Measurements from ENCODE around the gene ERMP1. TPM values are rescaled to one million over a fixed set of nuclear protein-coding genes. Genes with fewer than 3 reads are reported as not detected.
A peak's percentile ranks its signal among the peaks of the same experiment; 100 is the strongest.
"Not testable (repeated sequence)": the region's sequence is repeated elsewhere in the genome, so short reads cannot be mapped to it uniquely, and the experiment has no call there.

Gene ERMP1
- total RNA-seq, 2 experiments from 2014 or later, result 14.7 to 15.9 TPM

DNA sequence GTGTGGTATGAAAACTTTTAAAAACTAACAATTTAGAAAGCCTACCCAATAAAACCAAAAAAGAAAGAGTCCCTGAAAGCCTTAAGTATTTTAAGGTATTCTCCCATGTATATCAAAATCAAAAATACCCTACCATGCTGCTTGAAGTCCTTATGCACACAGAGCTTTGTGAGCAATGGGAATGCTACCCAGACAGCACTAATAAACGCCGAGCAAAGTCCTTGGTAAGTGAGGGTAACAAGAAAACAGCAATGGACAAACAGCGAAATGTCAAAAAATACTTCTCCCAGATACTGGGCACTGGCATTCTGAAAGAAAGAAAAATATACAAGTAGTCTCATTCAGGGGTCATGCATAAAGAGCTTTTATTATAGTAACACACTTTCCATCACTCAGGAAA is 27.4 kb downstream of the ERMP1 start:
- Mint-ChIP-seq H3K4me1 (ENCODE audit: low read depth) (peaks cover 9% of the 10 kb centered on the region), H3K9me3 (no peaks in the 10 kb centered on the region), H3K4me3 (no peak overlapping the region), H3K27me3 (no peaks in the 10 kb centered on the region), H3K36me3 (ENCODE audit: low read depth) (peaks cover 13% of the 10 kb centered on the region), H3K27ac (no peak overlapping the region)
- DNase-seq (no peak), ATAC-seq (no peak)
- intact Hi-C loops (cut with micrococcal nuclease), result no loop called here
- TF ChIP-seq CTCF (IDR thresholded peaks at IDR 0.05), result no peak
- ChIA-PET POLR2A (no interaction called here), CTCF (interaction anchor here (1.1 to 1.3 kb wide), 2 partner anchors 9 to 27 kb away, joined by 4 read pairs; no protein-coding TSS in a partner anchor)

DNA sequence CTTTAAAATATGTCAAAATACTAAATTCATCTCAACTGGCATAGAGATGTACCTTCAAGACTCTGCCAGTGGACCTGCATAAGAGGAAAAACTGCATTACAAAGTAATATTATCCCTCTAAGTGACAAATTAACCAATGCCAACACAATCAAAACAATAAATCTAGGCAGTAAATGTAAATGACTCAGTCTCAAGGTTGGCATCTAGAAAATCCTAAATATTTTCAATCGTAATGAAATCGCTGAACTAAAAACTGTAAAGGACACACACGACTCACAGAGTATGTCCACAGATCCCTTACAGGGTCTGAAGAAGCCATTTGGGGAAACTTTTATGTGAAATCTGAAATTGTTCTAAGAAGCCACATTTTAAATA is 31.2 kb downstream of the ERMP1 start:
- H3K4me3 Mint-ChIP-seq, result no peak overlapping the region
- no peak overlapping the region for H3K27ac Mint-ChIP-seq
- H3K27me3 Mint-ChIP-seq, result no peaks in the 10 kb centered on the region
- ATAC-seq (no peak), DNase-seq (no peak)
- peaks cover 25% of the 10 kb centered on the region for H3K4me1 Mint-ChIP-seq (ENCODE audit: low read depth)
- no peaks in the 10 kb centered on the region for H3K9me3 Mint-ChIP-seq
- H3K36me3 Mint-ChIP-seq (ENCODE audit: low read depth), result peaks cover 9% of the 10 kb centered on the region
- no peak for TF ChIP-seq CTCF (IDR thresholded peaks at IDR 0.05)
- ChIA-PET POLR2A (no interaction called here), CTCF (interaction anchor here (1.2 to 1.5 kb wide), 2 partner anchors 31 to 85 kb away, joined by 3 to 4 read pairs; partner anchors contain the start of gene ERMP1)
- intact Hi-C loops (cut with micrococcal nuclease), result no loop called here

- ChIA-PET CTCF (interaction anchor here (1.2 to 1.5 kb wide), 4 partner anchors 32 to 253 kb away, joined by 3 to 4 read pairs (median 3); partner anchors contain the start of gene ERMP1), POLR2A (interaction anchor here (0.8 kb wide), 1 partner anchor 12 kb away, joined by 3 read pairs; no protein-coding TSS in a partner anchor)
- H3K9me3 Mint-ChIP-seq, result no peaks in the 10 kb centered on the region
- intact Hi-C loops (cut with micrococcal nuclease), result no loop called here
- no peak for ATAC-seq
- no peak for TF ChIP-seq CTCF (IDR thresholded peaks at IDR 0.05)
- no peak for DNase-seq
- H3K27me3 Mint-ChIP-seq, result no peaks in the 10 kb centered on the region
- no peak overlapping the region for H3K4me3 Mint-ChIP-seq
- peaks cover 15% of the 10 kb centered on the region for H3K36me3 Mint-ChIP-seq (ENCODE audit: low read depth)
- H3K4me1 Mint-ChIP-seq (ENCODE audit: low read depth), result peaks cover 25% of the 10 kb centered on the region
- H3K27ac Mint-ChIP-seq, result no peak overlapping the region
Observed at GRCh38 chr9:5800969-5801738, 31.8 kb downstream of the ERMP1 start.

DNA sequence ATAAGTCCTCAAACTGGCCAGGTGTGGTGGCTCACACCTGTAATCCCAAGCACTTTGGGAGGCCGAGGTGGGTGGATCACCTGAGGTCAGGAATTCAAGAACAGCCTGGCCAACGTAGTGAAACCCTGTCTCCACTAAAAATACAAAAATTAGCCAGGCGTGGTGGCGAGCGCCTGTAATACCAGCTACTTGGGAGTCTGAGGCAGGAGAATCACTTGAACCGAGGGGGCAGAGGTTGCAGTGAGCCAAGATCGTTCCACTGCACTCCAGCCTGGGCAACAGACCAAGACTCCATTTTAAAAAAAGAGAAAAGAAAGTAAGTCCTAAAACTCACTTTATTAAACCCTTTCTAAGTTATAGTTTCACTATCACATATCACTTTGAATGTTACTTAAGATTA is 32.5 kb downstream of the ERMP1 start:
- H3K27me3 Mint-ChIP-seq; ATAC-seq; intact Hi-C loops (cut with micrococcal nuclease); H3K9me3 Mint-ChIP-seq; H3K4me3 Mint-ChIP-seq; DNase-seq; H3K27ac Mint-ChIP-seq: not testable (repeated sequence)
- Mint-ChIP-seq H3K36me3 (ENCODE audit: low read depth) (peaks cover 13% of the 10 kb centered on the region), H3K4me1 (ENCODE audit: low read depth) (peaks cover 27% of the 10 kb centered on the region)
- ChIA-PET POLR2A (interaction anchor here (0.8 kb wide), 1 partner anchor 11 kb away, joined by 3 read pairs; no protein-coding TSS in a partner anchor), CTCF (interaction anchor here (1.2 to 1.5 kb wide), 3 partner anchors 33 to 254 kb away, joined by 3 to 4 read pairs (median 3); partner anchors contain the start of gene ERMP1)

DNA sequence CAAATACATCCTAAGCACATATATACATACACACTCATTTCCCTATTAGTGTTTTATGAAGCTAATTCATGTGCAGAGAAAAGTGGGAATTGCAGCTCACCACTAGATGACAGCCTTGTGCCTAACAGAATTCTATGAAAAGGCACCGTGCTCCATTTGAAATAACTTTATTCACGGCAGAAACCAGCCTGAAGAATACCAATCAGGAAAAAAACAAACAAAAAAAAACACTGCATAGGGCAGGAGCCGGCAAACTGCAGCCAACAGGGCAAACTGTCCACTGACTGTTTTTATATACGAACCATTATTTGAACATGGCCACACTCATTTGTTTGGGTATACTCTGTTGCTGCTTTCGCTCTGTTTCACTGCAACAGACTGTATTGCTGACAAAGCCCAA is 33.6 kb downstream of the ERMP1 start:
- Mint-ChIP-seq H3K36me3 (ENCODE audit: low read depth) (peaks cover 17% of the 10 kb centered on the region), H3K27me3 (no peaks in the 10 kb centered on the region), H3K4me1 (ENCODE audit: low read depth) (peaks cover 34% of the 10 kb centered on the region), H3K27ac (peak overlapping the region; percentile 55), H3K4me3 (no peak overlapping the region), H3K9me3 (no peaks in the 10 kb centered on the region)
- ChIA-PET POLR2A (no interaction called here), CTCF (interaction anchor here (0.7 to 1.1 kb wide), 4 partner anchors 12 to 32 kb away, joined by 3 read pairs; no protein-coding TSS in a partner anchor)
- ATAC-seq (no peak), DNase-seq (peak; percentile 25)
- intact Hi-C loops (cut with micrococcal nuclease), result loop anchor here (5.0 kb wide), 1 partner anchor 253 kb away; no protein-coding TSS in a partner anchor
- TF ChIP-seq CTCF (IDR thresholded peaks at IDR 0.05), result peak; percentile 43
